CD4-positive, alpha-beta T cell treated with Interferon gamma for 1 hour (primary cell): ENCODE results near the gene AFAP1L2.

ENCODE experiments used
- DNase-seq: peaks from one replicate; pipeline ENCODE4 v3.0.0-alpha.2; 2020

AFAP1L2 gene

DNA sequence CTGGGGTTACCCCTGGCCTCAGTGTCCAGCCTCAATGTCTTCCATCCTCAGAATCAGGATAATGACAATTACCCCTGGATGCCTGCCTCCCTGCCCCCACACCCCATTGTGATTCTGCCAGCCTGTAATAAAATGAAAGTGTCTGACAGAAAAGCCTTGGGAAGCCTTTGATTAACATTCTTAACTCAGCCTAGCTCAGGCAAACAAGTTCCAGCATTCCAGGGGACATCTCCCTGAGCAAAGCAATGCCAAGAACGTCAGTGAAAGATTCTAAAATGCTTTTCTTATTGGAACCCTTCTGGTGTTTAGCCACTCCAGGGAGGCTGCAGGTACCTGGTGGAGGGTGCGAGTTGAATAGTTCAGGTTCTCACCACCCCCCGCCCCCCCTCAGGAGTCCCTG is 18.7 kb downstream of the AFAP1L2 start:
- DNase-seq, result no peak

DNA sequence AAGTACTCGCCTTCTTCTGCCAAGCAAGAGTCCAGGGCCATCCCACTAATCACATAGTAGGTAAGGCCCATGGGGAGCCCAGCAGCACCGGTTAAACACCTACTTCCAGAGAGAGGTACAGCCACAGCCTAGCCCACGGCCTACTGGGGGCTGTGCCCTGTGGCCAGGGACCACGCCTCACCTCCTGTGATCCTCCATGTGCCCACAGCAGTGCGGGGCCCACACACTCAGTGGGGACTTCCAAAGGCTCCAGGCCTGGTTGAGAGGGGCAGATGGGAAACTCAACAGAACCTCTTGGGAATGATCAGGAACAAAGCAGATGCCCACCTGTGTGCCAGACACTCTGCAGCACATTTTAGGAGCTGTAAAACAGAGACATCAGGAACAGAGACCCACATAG is 19.7 kb downstream of the AFAP1L2 start:
- no peak for DNase-seq

GRCh38 chr10:114384181-114384580 is 20.1 kb downstream of the AFAP1L2 start:
- DNase-seq, result no peak

DNA sequence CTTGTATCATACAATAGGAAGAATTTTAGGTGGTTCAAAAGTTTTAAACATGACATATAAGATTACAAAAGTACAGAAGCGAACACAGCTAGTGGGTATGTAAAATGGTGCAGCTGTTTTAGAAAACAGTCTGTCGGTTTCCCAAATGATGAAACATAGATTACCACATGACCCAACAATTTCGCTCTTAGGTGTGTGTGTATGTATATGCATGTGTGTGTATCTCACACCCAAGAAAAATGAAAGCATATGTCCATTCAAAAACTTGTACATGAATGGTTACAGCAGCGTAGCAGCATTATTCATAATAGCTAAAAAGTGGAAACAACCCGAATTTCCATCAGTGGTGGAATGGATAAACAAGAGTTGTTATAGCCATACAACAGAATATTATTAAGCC is 23.5 kb downstream of the AFAP1L2 start:
- no peak for DNase-seq

DNA sequence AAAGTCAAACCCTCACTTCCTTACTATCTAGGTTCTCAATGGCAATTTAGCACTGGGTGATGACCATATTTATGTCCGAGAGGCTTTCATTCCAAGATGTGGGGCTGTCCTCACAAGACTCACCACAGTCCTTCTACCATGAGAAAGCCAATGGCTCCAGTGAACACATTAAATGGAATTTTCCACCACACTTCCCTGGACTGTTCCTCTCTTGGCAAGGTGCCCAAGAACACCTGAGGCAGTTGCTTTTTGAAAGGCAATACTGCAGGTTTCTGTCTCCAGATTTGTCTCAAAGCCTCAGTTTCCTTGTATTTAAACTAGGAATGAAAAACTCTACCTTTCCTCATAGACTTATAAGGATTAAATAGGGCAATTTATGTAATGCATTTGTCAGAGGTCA is 24.2 kb downstream of the AFAP1L2 start:
- DNase-seq, result no peak

DNA sequence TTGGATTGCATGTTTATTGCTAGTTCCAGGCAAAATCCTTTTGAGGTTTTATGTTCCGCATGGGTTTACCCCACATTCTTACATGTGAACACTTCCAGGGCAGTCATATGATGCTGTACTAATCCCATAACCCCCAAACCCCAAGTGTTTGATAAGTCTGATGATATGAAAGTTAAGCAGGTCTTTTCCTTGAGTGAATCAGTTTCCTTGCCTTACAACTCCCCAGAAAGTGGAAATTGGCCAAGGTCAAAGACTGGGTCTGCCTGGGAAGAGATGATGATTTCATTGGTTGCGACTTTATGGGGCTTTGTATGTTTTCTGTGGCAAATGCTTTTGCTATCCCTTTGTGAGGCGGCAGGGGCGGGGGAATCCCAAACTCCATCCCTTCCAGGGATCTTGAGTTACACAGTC is 24.7 kb downstream of the AFAP1L2 start:
- no peak for DNase-seq

DNA sequence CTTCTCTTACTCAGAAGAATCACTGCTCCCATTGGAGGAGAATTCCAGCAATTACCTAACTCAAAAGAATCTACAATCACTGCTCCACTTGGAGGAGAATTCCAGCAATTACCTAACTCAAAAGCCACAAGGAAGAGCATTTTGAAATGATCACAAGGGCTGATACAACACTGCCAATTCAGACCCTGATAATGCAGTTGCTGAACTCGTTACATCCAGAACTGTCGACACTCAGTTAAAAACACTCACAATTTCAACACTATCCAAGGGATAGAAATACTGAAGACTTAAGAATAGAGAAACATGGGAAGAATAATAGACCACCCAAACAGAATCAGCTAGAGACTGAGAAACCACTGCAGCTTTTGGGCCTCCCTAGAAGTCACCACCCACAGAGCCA is 27.8 kb downstream of the AFAP1L2 start:
- no peak for DNase-seq

GRCh38 chr10:114375047-114375446 is 29.3 kb downstream of the AFAP1L2 start:
- DNase-seq, result no peak

- no peak for DNase-seq
These were observed 30.1 kb downstream of the AFAP1L2 start for GRCh38 chr10:114374053-114374791.

DNA sequence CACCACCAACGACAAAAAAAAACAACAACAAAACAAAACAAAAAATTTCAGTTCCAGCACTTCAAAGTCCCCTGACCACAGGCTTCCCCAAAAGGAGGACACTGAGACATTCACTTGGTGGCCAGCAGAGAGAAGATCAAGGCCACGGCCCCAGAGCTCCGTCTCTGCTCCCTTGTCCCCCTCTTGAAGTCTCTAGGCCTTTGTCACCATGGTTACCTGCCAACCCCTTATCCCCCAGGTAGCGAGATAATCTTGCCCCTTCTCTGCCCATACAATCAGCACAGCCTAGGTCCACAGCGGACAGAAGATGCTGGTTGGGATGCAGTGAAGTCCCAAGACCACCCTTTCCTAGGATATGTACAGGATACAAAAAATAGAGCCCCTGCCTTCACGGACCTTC is 30.7 kb downstream of the AFAP1L2 start:
- DNase-seq, result no peak

- DNase-seq, result no peak
These were observed 31.3 kb downstream of the AFAP1L2 start for GRCh38 chr10:114372995-114373394.

- no peak for DNase-seq
These were observed 32.1 kb downstream of the AFAP1L2 start for GRCh38 chr10:114372179-114372578.

GRCh38 chr10:114370966-114371365 is 33.3 kb downstream of the AFAP1L2 start:
- no peak for DNase-seq

GRCh38 chr10:114370199-114370598 is 34.1 kb downstream of the AFAP1L2 start:
- DNase-seq, result no peak

GRCh38 chr10:114368057-114368391 is 36.3 kb downstream of the AFAP1L2 start:
- no peak for DNase-seq

DNA sequence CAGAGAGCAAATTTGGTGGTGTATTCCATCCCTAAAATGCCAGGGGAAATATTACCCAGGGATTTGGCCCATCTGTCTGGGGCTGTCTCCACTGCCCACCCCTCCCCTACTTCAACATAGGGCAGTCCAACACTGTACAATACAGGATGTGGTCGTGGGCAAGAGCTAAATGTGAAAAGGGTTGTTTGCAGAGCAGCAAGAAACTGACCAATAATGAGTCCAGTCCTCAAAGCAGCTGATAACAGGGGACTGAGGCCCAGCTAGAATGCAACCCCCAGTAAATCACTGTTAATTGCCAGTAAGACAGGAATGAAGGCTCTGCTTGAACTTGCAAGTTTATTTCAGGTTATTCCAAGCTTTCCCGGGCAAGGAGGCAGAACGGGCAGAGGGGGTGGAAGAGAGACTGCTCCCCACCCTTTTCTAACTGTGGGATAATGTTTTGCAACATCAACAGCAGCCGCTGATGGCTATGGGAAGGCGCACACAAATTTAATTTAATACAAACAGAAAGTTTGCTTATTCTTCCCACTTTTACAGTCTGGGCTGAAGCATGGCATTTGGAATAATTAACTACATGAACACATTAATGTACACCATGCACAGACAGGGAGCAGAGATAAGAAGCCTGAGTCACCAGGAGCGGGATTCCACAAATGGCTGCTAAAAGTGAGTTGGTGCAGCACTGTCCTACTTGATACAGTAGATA is 36.8 kb downstream of the AFAP1L2 start:
- no peak for DNase-seq

- DNase-seq, result no peak
These were observed 39.6 kb downstream of the AFAP1L2 start for GRCh38 chr10:114364726-114365125.

DNA sequence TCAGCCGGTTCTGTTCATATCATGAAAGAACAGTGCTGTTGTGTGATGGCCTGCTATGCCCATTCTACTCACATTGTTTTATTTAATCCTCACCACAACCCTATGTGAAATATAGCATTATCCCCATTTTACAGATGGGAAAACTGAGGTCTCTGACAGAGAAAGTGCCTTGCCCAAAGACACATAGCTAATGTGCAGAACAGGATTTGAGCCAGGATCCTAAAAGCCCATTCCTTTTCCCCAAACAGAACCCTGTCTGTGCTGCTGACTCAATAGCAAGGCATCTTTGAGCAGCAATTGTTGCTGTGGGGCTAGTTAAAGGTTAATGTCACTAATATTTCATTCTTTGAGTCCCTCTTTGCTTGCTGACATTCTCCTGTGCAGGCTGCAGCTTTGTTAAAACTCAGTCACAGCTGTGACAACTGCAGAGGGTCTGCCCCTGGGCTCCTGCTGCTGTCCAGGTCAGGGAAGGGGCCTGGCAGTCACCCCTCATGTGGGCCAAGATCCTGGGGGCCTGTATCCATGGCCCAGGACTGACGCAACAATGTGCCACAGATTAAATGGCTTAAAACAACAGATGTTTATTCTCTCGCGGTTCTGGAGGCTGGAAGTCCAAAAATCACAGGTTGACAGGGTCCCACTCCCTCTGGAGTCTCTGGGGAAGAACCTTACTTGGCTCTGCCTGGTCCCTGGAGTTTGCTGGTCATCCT is 40.4 kb downstream of the AFAP1L2 start:
- DNase-seq, result no peak

GRCh38 chr10:114362826-114363355 is 41.4 kb downstream of the AFAP1L2 start:
- no peak for DNase-seq

- no peak for DNase-seq
These were observed 44.4 kb downstream of the AFAP1L2 start for GRCh38 chr10:114359953-114360345.

DNA sequence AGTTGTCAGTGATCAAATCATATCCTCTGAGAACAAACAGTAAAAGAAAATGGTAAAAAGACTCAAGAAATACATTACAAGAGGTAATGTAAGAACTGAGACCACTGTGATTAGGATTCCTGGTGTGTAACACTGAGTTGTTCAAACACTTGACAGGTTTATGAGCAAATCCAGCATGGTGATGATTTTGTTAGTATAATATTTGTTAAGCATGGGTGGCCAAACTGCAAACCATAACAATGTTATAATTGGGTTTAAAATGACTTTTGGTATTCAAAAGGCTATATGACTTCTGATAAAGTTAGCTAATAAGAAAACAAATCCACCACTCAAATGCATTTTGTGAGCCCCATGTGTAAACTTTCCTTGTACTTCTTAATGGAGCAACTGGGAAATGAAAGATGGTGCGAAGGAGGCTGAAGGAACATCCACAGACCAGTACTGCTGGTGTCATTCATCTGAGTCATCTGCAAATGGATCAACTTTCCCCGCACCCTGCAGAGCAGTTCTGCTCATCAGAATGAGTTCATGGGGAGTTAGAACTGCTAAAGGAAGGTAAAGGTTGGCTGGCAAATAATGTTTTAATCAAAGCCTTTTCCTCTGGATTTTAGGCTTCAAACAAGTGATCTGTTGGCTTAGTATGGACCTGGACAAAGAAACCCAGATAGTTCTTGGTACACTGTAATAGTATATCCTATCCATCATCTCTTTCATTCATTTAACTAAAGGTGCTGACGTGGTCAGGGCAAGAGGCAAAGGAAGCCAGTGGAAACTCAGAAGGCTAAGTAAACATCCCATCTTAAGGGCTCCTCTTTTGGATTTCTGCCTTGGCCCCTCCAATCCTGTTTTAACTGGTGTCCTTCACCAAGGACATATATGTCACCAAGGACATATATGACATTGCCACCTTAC is 45.0 kb downstream of the AFAP1L2 start:
- DNase-seq, result no peak

GRCh38 chr10:114357515-114357996 is 46.7 kb downstream of the AFAP1L2 start:
- no peak for DNase-seq
